PC-3 (cell line): ENCODE measurements around the gene SEMA4B. TPM values are rescaled to one million over a fixed set of nuclear protein-coding genes. Genes with fewer than 3 reads are reported as not detected.

Experiments
- ATAC-seq: fragments of 200-7000 bp; cut with Tn5 transposase; 2 replicates; pipeline ENCODE4 v1.9.1; 2020; ENCODE audit warnings: mild to moderate bottlenecking, moderate library complexity
- BruUV-seq: library from RNA; stranded (reverse); fragments of 400-500 nt; replicated peaks from 2 replicates; lab custom pipeline; 2021; lab: Mats Ljungman, UMichigan
- CTCF ChIA-PET: fragments of 300-600 bp; sonication (Branson Sonifier 250); formaldehyde crosslinking; loops from one replicate; lab custom pipeline; 2022; ENCODE audit warnings: antibody characterized with exemption; lab: Charles Lee
- POLR2A ChIA-PET: fragments of 300-600 bp; sonication (Branson Sonifier 250); formaldehyde crosslinking; loops from one replicate; lab custom pipeline; 2022; ENCODE audit warnings: antibody characterized with exemption; ENCODE audit not compliant: unreplicated experiment; lab: Charles Lee
- DNase-seq: peaks from one replicate; pipeline ENCODE4 v3.0.0-alpha.2; 2015
- H2AFZ ChIP-seq: fragments of 300-600 bp; sonication (generic); 2 replicates; pipeline ENCODE4 v1.6.0; 2016; ENCODE audit warnings: antibody characterized with exemption, low read length
- H3F3A ChIP-seq: fragments of 300-600 bp; sonication (generic); one replicate; pipeline ENCODE4 v1.6.0; 2017; ENCODE audit warnings: antibody characterized with exemption, low read length, control low read depth, mild to moderate bottlenecking; ENCODE audit not compliant: unreplicated experiment
- H3K27ac ChIP-seq: fragments of 300-600 bp; sonication (generic); 2 replicates; pipeline ENCODE4 v1.5.1; 2016; ENCODE audit warnings: mild to moderate bottlenecking, low read length
- H3K27me3 ChIP-seq: fragments of 300-600 bp; sonication (generic); 2 replicates; pipeline ENCODE4 v1.6.1; 2016; ENCODE audit warnings: low read length, mixed read lengths
- H3K36me3 ChIP-seq: fragments of 300-600 bp; sonication (generic); 2 replicates; pipeline ENCODE4 v1.6.1; 2016; ENCODE audit warnings: low read depth, mixed run types, low read length, mixed read lengths
- H3K4me1 ChIP-seq: fragments of 300-600 bp; sonication (generic); 2 replicates; pipeline ENCODE4 v1.5.1; 2016; ENCODE audit warnings: low read length; ENCODE audit not compliant: insufficient read depth
- H3K4me2 ChIP-seq: fragments of 300-600 bp; sonication (generic); 2 replicates; pipeline ENCODE4 v1.6.0; 2016; ENCODE audit warnings: low read length
- H3K4me3 ChIP-seq: fragments of 300-600 bp; sonication (generic); 2 replicates; pipeline ENCODE4 v1.5.1; 2016; ENCODE audit warnings: mild to moderate bottlenecking, low read length, mixed read lengths
- H3K79me2 ChIP-seq: fragments of 300-600 bp; sonication (generic); 2 replicates; pipeline ENCODE4 v1.6.1; 2017; ENCODE audit warnings: low read length, mixed read lengths
- H3K9ac ChIP-seq: fragments of 300-600 bp; sonication (generic); 2 replicates; pipeline ENCODE4 v1.6.0; 2016; ENCODE audit warnings: mild to moderate bottlenecking, low read length
- H3K9me2 ChIP-seq: fragments of 300-600 bp; sonication (generic); replicated peaks from 2 replicates; pipeline ENCODE4 v1.6.1; 2016; ENCODE audit warnings: mixed run types, low read length, mixed read lengths
- H3K9me3 ChIP-seq: fragments of 300-600 bp; sonication (generic); 2 replicates; pipeline ENCODE4 v1.6.1; 2016; ENCODE audit warnings: low read length, mixed read lengths
- H4K20me1 ChIP-seq: fragments of 300-600 bp; sonication (generic); 2 replicates; pipeline ENCODE4 v1.6.1; 2016; ENCODE audit warnings: low read length, mixed read lengths
- EZH2 ChIP-seq: fragments of 300-600 bp; sonication (generic); IDR thresholded peaks from one replicate; pipeline ENCODE4 v1.6.1; 2017; ENCODE audit warnings: antibody characterized with exemption, mild to moderate bottlenecking, low read length; ENCODE audit not compliant: unreplicated experiment
- EZH2phosphoT487 ChIP-seq: fragments of 300-600 bp; sonication (generic); IDR thresholded peaks from 2 replicates; pipeline ENCODE4 v1.6.1; 2018; ENCODE audit warnings: mild to moderate bottlenecking, antibody characterized with exemption, low read length, borderline replicate concordance
- intact Hi-C: fragments of 100-400 bp; cut with micrococcal nuclease; formaldehyde crosslinking; loops from 2 replicates; pipeline ENCODE4 v1.9.0; 2023
- total RNA-seq: library from RNA; depleted of rRNA; stranded (reverse); fragments of >200 nt; gene quantifications from 2 replicates; pipeline ENCODE4 v1.2.3, GENCODE V29; 2014
- TF ChIP-seq, protein P1 (sequence below): fragments of 300-600 bp; sonication (generic); conservative IDR thresholded peaks from 2 replicates; pipeline ENCODE4 v1.5.1; 2017; ENCODE audit warnings: antibody characterized with exemption, low read depth, mild to moderate bottlenecking, low read length

SEMA4B gene
- total RNA-seq, 1 experiment from 2014 or later = 114 TPM

DNA sequence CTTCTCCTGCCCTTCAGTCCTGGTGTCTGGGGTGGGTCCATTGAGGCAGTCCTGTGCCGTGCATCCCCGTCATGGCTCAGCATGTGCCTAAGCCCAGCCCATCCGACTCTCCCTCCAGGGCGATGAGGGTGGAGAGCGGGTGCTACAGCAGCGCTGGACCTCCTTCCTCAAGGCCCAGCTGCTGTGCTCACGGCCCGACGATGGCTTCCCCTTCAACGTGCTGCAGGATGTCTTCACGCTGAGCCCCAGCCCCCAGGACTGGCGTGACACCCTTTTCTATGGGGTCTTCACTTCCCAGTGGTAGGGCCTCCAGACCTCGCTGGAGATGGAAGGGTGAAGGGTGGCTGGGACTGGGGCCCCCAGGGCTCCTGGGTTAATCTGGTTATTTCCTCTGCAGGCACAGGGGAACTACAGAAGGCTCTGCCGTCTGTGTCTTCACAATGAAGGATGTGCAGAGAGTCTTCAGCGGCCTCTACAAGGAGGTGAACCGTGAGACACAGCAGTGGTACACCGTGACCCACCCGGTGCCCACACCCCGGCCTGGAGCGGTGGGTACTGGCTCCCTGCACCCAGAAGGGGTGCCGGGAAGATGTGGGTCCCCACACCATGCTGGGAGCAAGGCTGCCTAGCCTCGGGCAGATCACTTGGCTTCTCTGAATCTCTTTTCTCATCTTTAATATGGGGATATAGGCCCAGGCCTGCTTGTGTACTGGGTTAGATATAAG is 22.5 kb downstream of the SEMA4B start:
- ChIA-PET CTCF (no interaction called here), POLR2A (no interaction called here)
- no TSS peak for BruUV-seq
- peaks cover 6% of the 10 kb centered on the region; the same call in 1 of the 2 replicates for H3K4me1 ChIP-seq
- peaks cover 8% of the 10 kb centered on the region for H3K79me2 ChIP-seq
- DNase-seq (no peak), ATAC-seq (no peak)
- no peak overlapping the region for H3K4me3 ChIP-seq
- no peak overlapping the region for H2AFZ ChIP-seq
- H3K4me2 ChIP-seq = no peak overlapping the region
- H3K9me2 ChIP-seq = no peaks in the 10 kb centered on the region
- no peaks in the 10 kb centered on the region for H3K27me3 ChIP-seq
- TF ChIP-seq EZH2 = no peak
- no peak for TF ChIP-seq EZH2phosphoT487
- TF ChIP-seq, protein P1, sequence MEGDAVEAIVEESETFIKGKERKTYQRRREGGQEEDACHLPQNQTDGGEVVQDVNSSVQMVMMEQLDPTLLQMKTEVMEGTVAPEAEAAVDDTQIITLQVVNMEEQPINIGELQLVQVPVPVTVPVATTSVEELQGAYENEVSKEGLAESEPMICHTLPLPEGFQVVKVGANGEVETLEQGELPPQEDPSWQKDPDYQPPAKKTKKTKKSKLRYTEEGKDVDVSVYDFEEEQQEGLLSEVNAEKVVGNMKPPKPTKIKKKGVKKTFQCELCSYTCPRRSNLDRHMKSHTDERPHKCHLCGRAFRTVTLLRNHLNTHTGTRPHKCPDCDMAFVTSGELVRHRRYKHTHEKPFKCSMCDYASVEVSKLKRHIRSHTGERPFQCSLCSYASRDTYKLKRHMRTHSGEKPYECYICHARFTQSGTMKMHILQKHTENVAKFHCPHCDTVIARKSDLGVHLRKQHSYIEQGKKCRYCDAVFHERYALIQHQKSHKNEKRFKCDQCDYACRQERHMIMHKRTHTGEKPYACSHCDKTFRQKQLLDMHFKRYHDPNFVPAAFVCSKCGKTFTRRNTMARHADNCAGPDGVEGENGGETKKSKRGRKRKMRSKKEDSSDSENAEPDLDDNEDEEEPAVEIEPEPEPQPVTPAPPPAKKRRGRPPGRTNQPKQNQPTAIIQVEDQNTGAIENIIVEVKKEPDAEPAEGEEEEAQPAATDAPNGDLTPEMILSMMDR = no peak
- no peaks in the 10 kb centered on the region for H3K9me3 ChIP-seq
- no peaks in the 10 kb centered on the region for H3F3A ChIP-seq
- no peak overlapping the region for H3K9ac ChIP-seq
- no peak overlapping the region for H3K27ac ChIP-seq
- H4K20me1 ChIP-seq = no peaks in the 10 kb centered on the region
- intact Hi-C loops = no loop called here
- peaks cover 69% of the 10 kb centered on the region for H3K36me3 ChIP-seq

DNA sequence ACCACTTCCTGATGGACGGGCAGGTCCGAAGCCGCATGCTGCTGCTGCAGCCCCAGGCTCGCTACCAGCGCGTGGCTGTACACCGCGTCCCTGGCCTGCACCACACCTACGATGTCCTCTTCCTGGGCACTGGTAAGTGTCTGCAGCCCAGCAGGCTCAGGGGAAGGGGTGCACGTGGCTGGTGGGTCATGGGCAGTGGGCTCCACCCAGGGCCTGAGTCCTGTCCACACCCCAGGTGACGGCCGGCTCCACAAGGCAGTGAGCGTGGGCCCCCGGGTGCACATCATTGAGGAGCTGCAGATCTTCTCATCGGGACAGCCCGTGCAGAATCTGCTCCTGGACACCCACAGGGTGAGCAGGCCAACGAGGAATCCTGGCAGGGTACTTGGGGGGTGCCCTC is 23.9 kb downstream of the SEMA4B start:
- no peak overlapping the region for H2AFZ ChIP-seq
- POLR2A ChIA-PET = no interaction called here
- H3K4me3 ChIP-seq = no peak overlapping the region
- no peaks in the 10 kb centered on the region for H3K27me3 ChIP-seq
- BruUV-seq = no TSS peak
- no peaks in the 10 kb centered on the region for H3K9me2 ChIP-seq
- H4K20me1 ChIP-seq = no peaks in the 10 kb centered on the region
- DNase-seq = no peak
- H3K36me3 ChIP-seq = peaks cover 79% of the 10 kb centered on the region
- CTCF ChIA-PET = no interaction called here
- H3K4me2 ChIP-seq = no peak overlapping the region
- no peak for ATAC-seq
- H3K27ac ChIP-seq = no peak overlapping the region
- H3K9ac ChIP-seq = no peak overlapping the region
- intact Hi-C loops = no loop called here
- no peak for TF ChIP-seq EZH2phosphoT487
- no peak for TF ChIP-seq EZH2
- TF ChIP-seq, protein P1 = no peak
- H3K79me2 ChIP-seq = peaks cover 1% of the 10 kb centered on the region
- no peaks in the 10 kb centered on the region for H3F3A ChIP-seq
- H3K4me1 ChIP-seq = peaks cover 6% of the 10 kb centered on the region; the same call in 1 of the 2 replicates
- no peaks in the 10 kb centered on the region for H3K9me3 ChIP-seq
